GM21737 (cell line): Measurements from ENCODE around the gene APELA.
"Not testable (repeated sequence)": the region's sequence is repeated elsewhere in the genome, so short reads cannot be mapped to it uniquely, and the experiment has no call there.

Source experiments
- ATAC-seq: cut with Tn5 transposase; IDR thresholded peaks from one replicate; pipeline ENCODE4 v1.9.1; 2021; ENCODE audit warnings: mild to moderate bottlenecking, moderate library complexity; ENCODE audit not compliant: unreplicated experiment

APELA gene, protein sequence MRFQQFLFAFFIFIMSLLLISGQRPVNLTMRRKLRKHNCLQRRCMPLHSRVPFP

GRCh38 chr4:164876700-164877324 lies at the start of gene APELA:
Gene APELA, plus strand, starts transcription at chr4:164877178. Its CDS starts 154 bp downstream, at chr4:164877332.
- ATAC-seq: peak; percentile 100

DNA sequence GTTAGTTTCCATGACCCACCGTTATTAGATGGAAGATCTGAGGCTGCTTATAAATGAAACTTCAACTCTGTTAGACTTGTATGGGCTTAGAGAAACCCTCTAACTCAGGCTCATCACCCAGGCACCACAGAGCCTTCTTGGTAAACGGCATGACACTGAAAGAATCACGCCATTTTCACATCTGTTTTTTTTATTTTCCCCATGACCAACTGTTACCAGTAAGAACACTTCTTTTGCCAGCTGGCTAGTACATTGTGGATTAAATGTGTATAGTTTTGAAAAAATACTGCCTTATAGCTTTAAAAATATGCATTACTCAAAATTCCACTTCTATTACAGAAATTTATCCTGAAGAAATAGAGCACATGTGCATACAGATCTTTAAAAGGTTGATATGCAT lies 48.0 kb upstream of the APELA start:
- no peak for ATAC-seq

DNA sequence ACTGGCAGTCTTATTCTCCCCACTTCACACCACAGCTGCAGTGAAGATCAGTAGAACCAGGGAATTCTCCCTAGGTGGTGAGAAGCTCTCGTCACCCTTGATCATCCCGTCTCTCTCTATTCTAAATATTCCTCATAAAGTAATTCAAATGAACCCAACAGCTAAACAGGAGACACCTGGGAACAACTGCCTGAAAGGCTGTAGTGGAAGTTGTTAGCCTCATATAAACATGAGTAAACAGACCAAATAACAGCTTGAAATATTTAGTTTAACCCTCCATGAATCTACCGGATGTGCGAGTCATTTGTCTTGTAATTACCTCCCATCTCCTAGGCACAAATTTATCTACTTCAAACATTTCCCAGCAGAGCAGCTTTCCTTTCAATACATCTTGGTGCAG lies 30.4 kb upstream of the APELA start:
- no peak for ATAC-seq

GRCh38 chr4:164847016-164847415 lies 30.0 kb upstream of the APELA start:
- ATAC-seq: no peak

DNA sequence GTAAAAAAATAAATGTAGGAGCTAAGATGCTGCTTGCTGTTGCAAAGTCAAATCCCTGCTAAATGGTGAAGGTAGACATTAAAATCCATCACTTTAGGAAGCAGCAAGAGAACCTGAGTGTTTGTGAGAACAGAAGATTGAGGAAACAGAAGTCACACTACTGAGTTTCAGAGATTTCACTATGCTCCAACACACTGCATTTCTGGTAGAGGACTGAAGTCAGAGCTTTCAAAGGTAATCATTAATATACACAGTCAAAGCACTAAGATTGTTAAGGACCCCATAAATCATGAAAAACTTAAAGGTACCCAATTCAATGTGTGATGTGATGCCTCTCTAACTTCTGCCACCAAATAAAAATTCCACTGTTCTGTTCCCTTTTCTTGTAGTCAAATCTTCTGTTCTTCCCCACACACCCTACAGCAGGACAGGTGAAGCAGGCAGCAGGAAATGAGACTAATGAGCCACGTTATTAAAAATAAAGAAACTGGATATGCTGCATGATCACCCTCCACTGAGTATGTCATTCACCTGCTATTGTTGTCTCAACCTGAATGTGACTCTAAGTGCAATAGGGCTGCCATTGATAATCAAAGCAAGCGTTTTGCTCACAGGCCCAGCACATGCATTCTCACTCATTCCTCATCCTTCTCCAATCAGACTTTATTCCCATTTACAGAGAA lies 28.9 kb upstream of the APELA start:
- ATAC-seq: peak; percentile 84

DNA sequence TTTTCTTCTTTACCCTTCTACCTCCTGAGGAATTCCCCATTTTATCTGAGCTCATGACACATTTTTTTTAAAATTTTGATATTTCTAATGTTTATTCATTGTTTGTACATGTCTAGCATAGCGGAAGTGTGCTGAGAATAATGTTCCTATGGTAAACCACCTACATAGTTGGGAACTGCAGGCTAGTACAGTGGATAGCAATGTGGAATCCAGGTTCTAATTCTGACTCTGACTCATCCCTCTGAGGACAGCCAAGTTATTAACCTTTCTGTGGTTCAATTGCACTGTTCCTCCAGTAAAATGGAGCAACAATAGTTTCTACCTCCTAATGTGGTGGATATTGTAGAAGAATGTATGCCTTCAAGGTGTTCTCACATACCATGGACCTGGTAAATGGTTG lies 20.6 kb upstream of the APELA start:
- no peak for ATAC-seq

DNA sequence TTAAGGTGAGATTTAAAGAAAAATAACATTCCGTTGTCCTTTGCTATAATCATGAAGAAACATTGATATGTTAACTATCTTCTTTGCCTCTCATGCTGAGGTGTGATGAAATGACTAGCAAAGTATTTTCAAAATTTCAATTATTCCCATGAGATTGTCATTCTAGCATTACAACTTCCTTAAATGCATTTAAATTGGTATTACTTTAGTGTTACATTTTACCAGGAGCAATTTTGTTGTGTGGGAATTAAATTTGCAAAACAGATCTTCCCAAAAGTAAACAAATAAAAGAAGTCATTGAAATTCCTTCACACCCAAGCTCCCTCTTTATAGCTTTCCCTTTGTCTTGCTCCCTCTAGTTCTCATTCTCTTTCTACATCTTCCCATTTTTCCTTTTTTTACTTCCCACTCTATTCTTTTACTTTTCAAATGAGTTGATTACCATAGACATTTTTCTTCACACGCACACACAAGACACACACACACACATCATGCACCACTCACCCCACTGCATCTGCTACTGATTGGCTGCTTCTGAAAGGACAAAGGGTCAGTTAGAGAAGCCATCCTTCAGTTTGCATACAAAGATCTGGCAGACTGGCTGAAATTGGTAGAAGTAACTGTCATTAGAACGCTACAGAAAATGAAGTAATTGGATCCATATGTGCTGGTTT lies 10.0 kb upstream of the APELA start:
- ATAC-seq: no peak

DNA sequence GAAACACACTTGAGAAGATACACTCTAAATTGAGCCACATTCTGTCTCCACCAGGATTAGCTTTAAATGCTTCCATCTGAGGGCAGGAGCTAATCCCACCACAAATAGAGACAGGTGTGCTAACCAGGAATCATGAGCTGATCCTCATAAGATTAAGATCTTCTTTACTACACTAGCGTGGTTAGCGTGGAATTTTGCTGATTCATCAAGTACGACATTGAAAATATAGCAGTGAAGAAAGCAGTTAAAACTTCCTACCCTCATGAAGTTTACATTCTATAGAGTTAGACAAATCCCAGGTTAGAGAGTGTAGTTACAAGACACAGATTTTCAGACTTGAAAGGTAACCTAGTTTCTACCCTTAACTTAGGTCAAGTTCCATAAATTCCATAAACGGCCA lies 5.3 kb upstream of the APELA start:
- no peak for ATAC-seq

GRCh38 chr4:164872481-164872880 lies 4.5 kb upstream of the APELA start:
- ATAC-seq: no peak

DNA sequence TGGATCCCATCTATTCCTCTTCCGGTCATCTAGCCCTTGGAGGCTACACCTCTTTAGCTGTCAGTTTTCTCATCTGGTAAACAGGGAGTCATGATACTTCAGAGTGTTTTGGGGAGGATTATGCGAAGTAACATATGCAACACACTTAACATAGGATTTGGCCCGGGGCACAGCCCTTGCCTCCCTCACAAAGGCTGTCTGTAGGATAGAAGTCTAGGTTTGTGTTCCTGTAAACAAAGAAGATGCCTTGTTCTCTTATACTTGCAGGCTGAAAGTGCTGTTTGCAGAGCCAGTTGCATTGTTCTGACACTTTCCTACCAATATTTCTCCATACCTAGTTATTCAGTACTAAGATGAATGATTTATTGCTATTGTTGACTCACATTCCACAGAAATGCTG lies 2.2 kb upstream of the APELA start:
- ATAC-seq: no peak

- no peak for ATAC-seq
Measured at GRCh38 chr4:164880489-164881262, 3.7 kb downstream of the APELA start.

- no peak for ATAC-seq
Measured at GRCh38 chr4:164888096-164888715, 11.2 kb downstream of the APELA start.

GRCh38 chr4:164890691-164891090 lies 13.7 kb downstream of the APELA start:
- no peak for ATAC-seq

DNA sequence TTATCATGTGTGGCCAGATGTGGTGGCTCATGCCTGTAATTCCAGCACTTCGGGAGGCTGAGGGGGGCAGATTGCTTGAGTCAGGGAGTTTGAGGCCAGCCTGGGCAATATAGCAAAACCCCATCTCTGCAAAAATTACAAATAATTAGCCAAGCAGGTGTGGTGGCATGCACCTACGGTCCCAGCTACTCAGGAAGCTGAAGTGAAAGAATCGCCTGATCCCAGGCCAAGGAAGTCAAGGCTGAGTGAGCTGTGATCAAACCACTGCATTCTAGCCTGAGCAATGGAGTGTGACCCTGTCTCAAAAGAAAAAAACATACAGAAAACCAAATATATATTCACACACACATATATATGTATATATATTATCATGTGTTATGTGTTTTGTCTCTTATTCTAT lies 15.0 kb downstream of the APELA start:
- ATAC-seq: peak; percentile 86

- ATAC-seq: peak; percentile 56
Measured at GRCh38 chr4:164894702-164895101, 17.7 kb downstream of the APELA start.

GRCh38 chr4:164902608-164903007 lies 25.6 kb downstream of the APELA start:
- no peak for ATAC-seq

- no peak for ATAC-seq
Measured at GRCh38 chr4:164904336-164904735, 27.4 kb downstream of the APELA start.

DNA sequence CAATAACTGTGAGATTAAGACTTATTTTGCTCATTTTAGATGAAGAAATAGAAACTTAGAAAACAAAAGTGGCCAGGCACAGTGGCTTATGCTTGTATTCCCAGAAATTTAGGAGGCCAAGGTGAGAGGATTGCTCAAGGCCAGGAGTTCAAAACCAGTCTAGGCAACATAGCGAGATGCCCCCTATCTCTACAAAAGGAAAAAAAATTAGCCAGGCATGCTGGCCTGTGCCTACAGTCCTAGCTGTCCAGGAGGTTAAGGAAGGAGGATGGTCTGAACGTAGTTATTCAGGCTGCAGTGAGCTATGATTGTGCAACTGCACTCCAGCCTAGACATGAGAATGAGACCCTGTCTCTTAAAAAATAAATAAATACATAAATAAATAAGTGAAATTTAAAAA lies 28.0 kb downstream of the APELA start:
- ATAC-seq: no peak

DNA sequence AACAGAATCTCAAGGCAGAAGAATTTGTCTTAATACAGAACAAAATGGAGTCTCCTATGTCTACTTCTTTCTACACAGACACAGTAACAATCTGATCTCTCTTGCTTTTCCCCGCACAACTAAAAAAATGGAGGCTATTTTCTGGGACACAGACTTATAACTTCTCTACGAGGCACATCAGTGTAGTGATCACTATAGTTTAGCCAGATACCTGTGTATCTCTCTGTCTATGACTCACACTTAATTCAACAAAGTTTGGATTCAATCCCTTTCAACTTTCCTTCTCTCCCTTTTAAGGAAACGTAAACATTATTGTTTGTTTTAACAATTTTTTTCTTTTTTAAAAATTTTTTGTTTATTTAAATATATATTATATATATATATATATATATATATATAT lies 29.4 kb downstream of the APELA start:
- no peak for ATAC-seq

DNA sequence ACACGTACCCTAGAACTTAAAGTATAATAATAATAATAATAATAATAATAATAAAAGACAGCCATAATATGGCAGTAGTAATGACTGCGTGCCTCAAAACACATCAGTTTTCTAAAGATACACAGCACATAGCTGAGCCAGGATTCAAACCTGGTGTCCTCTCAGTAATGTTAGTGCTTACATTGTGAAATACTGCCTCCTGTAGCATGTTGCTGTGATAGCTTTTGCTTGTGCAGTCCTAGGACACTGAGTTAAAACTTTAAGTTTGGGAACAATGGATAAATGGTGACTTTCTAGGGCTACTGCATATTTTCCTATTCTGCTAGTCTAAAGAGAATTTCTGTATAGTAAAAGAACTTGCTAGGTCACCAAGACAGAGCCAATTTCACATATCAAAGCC lies 36.5 kb downstream of the APELA start:
- not testable (repeated sequence) for ATAC-seq

DNA sequence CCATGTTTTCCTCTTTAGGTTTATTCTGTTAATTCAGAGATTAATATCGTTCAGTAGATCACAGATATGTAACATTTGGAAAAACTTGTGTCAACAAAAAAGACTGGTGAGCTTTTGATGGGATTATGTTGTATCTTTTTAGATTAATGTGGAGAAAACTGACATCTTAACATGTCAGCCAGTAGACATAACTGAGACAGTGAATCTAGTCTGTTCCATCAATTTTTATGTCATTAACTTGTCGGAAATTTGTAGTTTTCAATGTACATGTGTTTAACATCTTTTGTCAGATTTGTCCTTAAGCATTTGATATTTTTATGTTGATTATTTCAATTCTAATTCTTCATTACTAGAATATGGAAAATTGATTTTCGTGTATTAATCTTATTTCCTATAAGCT lies 42.0 kb downstream of the APELA start:
- no peak for ATAC-seq
